Activated naive CD4-positive, alpha-beta T cell treated with anti-CD3 and anti-CD28 coated beads for 36 hours (primary cell): ENCODE measurements around the gene FLOT2. TPM values are rescaled to one million over a fixed set of nuclear protein-coding genes. Genes with fewer than 3 reads are reported as not detected.

ENCODE experiments used
- CTCF ChIA-PET: fragments of 350-600 bp; sonication (Branson Sonifier 250); formaldehyde crosslinking; loops from one replicate; lab custom pipeline; 2021; ENCODE audit warnings: antibody characterized with exemption; lab: Charles Lee
- DNase-seq: peaks from one replicate; pipeline ENCODE4 v3.0.0-alpha.2; 2020
- H3K27ac Mint-ChIP-seq: one replicate; pipeline ENCODE4 v1.8.0; 2021; ENCODE audit warnings: mild to moderate bottlenecking, mixed read lengths
- H3K27me3 Mint-ChIP-seq: one replicate; pipeline ENCODE4 v1.8.0; 2021; ENCODE audit warnings: low read depth, mixed read lengths
- H3K36me3 Mint-ChIP-seq: one replicate; pipeline ENCODE4 v1.8.0; 2021; ENCODE audit warnings: low read depth, mixed read lengths
- H3K4me1 Mint-ChIP-seq: one replicate; pipeline ENCODE4 v1.8.0; 2021; ENCODE audit warnings: low read depth, mixed read lengths
- H3K4me3 Mint-ChIP-seq: one replicate; pipeline ENCODE4 v1.8.0; 2021; ENCODE audit warnings: mild to moderate bottlenecking, moderate library complexity, mixed read lengths
- H3K9me3 Mint-ChIP-seq: one replicate; pipeline ENCODE4 v1.8.0; 2021; ENCODE audit warnings: mixed read lengths
- intact Hi-C: fragments of 100-400 bp; cut with micrococcal nuclease; formaldehyde crosslinking; loops from one replicate; pipeline ENCODE4 v1.15.1; 2023
- total RNA-seq, 2 experiments: library from RNA; stranded (reverse); gene quantifications; one replicate each; pipeline ENCODE4 v1.2.3, GENCODE V29; 2021

Gene FLOT2, protein sequence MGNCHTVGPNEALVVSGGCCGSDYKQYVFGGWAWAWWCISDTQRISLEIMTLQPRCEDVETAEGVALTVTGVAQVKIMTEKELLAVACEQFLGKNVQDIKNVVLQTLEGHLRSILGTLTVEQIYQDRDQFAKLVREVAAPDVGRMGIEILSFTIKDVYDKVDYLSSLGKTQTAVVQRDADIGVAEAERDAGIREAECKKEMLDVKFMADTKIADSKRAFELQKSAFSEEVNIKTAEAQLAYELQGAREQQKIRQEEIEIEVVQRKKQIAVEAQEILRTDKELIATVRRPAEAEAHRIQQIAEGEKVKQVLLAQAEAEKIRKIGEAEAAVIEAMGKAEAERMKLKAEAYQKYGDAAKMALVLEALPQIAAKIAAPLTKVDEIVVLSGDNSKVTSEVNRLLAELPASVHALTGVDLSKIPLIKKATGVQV
- 10 to 100 TPM; 66.0 to 71.5 TPM for total RNA-seq

DNA sequence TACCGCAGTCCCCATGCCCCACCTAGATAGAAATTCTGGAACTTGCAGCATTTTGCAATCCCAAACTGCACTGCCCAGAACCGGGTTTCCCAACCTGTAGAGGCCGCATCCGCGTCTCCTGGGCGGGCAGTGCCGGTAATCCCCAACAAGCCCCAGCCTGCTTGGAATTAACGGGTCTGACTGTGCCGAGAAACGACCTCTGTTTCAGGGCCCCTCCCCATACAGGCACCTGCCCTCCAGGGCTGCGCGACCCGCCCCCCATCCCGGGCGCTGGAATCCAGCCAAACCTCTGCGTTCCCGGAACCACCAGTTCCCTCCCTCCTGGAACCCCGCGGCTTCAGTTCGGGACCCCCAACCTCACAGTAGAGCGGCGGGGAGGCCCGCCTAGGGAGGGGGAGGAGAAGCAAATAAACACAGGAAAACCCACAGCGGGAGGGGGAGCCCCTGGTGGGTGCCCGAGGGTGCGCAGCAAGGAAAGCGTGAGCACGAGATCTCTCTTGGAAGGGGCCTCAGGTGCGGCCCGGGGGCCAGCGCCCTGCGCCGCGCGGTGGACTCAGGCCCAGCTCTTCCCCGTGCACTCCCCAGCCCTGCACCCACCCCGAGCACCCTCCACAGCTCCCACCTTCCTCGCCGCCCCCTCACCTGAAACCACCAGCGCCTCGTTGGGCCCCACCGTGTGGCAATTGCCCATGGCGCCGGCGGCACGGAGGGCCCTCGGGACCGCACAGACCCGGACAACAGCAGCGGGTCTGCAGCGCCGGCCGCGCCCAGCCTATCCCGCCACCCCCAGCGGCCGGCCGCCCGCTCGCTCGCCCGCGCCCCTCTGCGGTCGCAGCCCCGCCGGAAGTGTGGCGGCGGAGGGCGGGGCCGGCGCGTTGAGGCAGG, at the start of gene FLOT2:
FLOT2 (minus strand) TSS at position 850 of the 885 bp plus-strand sequence; CDS start at position 691, 159 bp downstream.
- peak within 1 kb of the TSS; percentile 93 for H3K27ac Mint-ChIP-seq
- intact Hi-C loops, result loop anchor here (1.0 to 10.0 kb wide), 10 partner anchors 20 to 238 kb away; partner anchors contain the start of genes FAM222B and NEK8
- peak; percentile 88 for DNase-seq
- H3K36me3 Mint-ChIP-seq, result peaks cover 34% of the 10 kb centered on the region
- CTCF ChIA-PET, result interaction anchor here (0.5 to 5.1 kb wide), 14 partner anchors 14 to 170 kb away, joined by 3 to 30 read pairs (median 4); partner anchors contain the start of genes FAM222B, NEK8 and TLCD1
- H3K9me3 Mint-ChIP-seq, result no peaks in the 10 kb centered on the region
- H3K4me3 Mint-ChIP-seq, result peak within 1 kb of the TSS; percentile 94
- peaks cover 72% of the 10 kb centered on the region for H3K4me1 Mint-ChIP-seq
- H3K27me3 Mint-ChIP-seq, result no peaks in the 10 kb centered on the region

DNA sequence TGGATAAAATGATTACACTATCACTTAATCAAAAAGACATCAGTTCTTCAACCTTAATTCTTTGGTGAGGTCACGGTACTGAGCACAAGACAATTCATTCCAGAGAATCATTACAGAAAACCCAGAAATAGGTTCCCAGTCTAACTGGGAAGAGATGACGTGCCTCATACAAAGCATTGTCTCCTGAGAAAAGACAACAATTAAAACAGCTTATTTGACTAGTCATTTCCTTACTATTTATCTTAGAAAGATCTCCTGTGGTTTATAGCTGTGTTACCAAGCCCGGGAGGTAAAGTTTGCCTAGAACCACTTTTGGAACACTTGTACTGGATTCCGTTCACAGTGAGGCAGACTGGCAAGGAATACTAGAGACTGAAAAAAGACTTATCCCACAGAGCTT, 48.7 kb upstream of the FLOT2 start:
- no peak overlapping the region for H3K4me3 Mint-ChIP-seq
- no peaks in the 10 kb centered on the region for H3K27me3 Mint-ChIP-seq
- peaks cover 72% of the 10 kb centered on the region for H3K4me1 Mint-ChIP-seq
- intact Hi-C loops, result no loop called here
- peaks cover 47% of the 10 kb centered on the region for H3K36me3 Mint-ChIP-seq
- H3K9me3 Mint-ChIP-seq, result no peaks in the 10 kb centered on the region
- peak overlapping the region; percentile 59 for H3K27ac Mint-ChIP-seq
- CTCF ChIA-PET, result interaction anchor here (1.0 to 6.0 kb wide), 6 partner anchors 11 to 219 kb away, joined by 3 to 39 read pairs (median 6); partner anchors contain the start of genes DHRS13, NEK8 and TLCD1
- DNase-seq, result no peak

DNA sequence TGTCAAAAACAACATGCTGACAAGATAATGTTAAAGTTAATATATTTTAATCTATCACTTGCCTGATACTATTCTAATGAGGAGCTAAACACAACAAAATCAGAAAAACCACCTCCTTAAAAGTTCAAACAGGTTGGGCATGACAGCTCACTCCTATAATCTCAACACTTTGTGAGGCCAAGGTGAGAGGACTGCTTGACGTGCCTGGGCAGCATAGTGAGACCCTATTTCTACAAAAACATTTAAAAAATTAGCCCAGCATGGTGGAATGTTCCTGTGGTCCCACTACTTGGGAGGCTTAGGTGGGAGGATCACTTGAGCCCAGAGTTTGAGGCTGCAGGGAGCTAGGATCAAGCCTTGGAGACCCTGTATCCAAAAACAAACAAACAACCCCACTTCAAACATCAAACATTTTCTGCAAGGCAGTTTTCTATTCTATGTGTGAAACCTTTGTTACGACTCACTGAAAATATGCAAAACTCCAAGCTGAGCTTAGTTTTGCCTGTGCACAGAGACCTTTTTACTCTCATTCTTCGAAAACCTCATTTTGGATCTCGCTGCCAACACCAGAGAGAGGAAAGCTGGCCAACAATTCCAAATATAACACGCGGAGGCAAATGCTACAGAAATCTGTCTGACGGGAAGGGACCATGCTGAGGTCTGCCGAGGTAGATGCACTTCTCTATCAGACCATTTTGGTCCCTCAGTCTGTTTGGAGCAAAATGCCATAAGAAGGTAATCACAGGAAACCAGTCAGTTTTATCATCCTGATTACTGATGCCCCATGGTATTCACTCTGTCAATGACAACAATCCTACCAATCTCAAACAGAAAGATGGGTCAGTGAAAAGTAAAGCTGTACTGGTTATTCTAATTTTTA, 47.6 kb upstream of the FLOT2 start:
- intact Hi-C loops, result no loop called here
- no peak for DNase-seq
- H3K4me1 Mint-ChIP-seq, result peaks cover 83% of the 10 kb centered on the region
- peak overlapping the region; percentile 4 for H3K27ac Mint-ChIP-seq
- no peaks in the 10 kb centered on the region for H3K27me3 Mint-ChIP-seq
- peaks cover 45% of the 10 kb centered on the region for H3K36me3 Mint-ChIP-seq
- CTCF ChIA-PET, result interaction anchor here (1.5 to 6.0 kb wide), 5 partner anchors 8 to 218 kb away, joined by 5 to 39 read pairs (median 6); partner anchors contain the start of genes DHRS13, NEK8 and TLCD1
- H3K4me3 Mint-ChIP-seq, result no peak overlapping the region
- no peaks in the 10 kb centered on the region for H3K9me3 Mint-ChIP-seq

DNA sequence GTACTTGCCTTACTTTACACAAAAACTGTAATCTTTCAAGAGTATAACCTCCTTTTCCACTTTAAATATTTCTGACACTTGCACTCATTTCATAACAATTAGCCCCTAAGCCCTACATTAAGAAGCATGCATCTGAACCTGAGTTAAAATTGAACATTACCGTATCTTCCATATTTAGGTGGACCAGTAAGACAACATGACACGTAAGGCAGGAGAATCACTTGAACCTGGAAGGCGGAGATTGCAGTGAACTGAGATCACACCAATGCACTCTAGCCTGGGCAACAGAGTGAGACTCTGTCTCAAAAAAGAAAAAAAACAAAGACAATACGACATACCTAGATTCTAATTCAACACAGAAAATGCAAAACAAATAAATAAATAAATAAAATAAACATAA, 46.8 kb upstream of the FLOT2 start:
- Mint-ChIP-seq H3K4me1 (peaks cover 91% of the 10 kb centered on the region), H3K27me3 (no peaks in the 10 kb centered on the region), H3K4me3 (no peak overlapping the region), H3K27ac (no peak overlapping the region), H3K36me3 (peaks cover 41% of the 10 kb centered on the region), H3K9me3 (no peaks in the 10 kb centered on the region)
- CTCF ChIA-PET, result interaction anchor here (0.8 to 3.1 kb wide), 4 partner anchors 9 to 180 kb away, joined by 3 to 12 read pairs (median 6); partner anchors contain the start of gene DHRS13
- DNase-seq, result no peak
- intact Hi-C loops, result no loop called here

DNA sequence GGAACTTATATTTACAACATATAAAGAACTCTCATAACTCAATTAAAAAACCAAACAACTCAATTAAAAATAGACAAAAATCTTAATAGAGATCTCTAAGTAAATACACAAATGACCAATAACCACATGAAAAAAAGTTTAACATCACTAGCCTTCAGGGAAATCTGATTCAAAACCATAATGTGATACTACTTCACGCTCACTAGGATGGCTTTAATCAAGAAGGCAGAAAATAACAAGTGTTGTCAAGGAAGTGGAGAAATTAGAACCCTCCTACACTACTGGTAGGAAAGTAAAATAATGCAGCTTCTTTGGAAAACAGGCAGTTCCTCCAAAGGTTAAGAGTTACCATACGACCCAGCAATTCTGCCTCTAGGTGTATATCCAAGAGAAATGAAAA, 45.4 kb upstream of the FLOT2 start:
- Mint-ChIP-seq H3K27me3 (no peaks in the 10 kb centered on the region), H3K36me3 (peaks cover 36% of the 10 kb centered on the region), H3K4me1 (peaks cover 92% of the 10 kb centered on the region), H3K9me3 (no peaks in the 10 kb centered on the region), H3K4me3 (no peak overlapping the region), H3K27ac (no peak overlapping the region)
- no peak for DNase-seq
- CTCF ChIA-PET, result no interaction called here
- intact Hi-C loops, result no loop called here

DNA sequence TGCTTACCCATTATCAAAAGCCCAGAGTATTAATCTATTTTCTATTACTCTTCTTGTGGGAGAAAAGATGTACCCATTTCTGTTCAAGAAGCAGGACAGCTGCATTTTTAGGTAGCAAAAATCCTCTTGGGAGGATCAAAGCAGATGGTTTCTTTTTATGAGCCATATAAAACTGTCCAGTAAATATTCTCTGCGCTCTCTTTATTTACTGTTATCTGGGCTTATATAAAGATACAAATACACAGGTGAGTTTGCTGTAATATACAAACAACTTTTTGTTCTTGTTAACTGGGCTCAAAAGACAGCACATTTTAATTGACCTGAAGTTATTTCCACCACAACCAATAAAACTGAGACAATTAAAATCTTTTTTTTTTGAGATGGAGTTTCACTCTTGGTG, 43.7 kb upstream of the FLOT2 start:
- H3K4me1 Mint-ChIP-seq, result peaks cover 90% of the 10 kb centered on the region
- H3K9me3 Mint-ChIP-seq, result no peaks in the 10 kb centered on the region
- no peaks in the 10 kb centered on the region for H3K27me3 Mint-ChIP-seq
- no peak overlapping the region for H3K27ac Mint-ChIP-seq
- intact Hi-C loops, result no loop called here
- CTCF ChIA-PET, result interaction anchor here (0.7 to 1.4 kb wide), 3 partner anchors 12 to 191 kb away, joined by 4 read pairs; no protein-coding TSS in a partner anchor
- H3K36me3 Mint-ChIP-seq, result peaks cover 28% of the 10 kb centered on the region
- DNase-seq, result no peak
- no peak overlapping the region for H3K4me3 Mint-ChIP-seq

DNA sequence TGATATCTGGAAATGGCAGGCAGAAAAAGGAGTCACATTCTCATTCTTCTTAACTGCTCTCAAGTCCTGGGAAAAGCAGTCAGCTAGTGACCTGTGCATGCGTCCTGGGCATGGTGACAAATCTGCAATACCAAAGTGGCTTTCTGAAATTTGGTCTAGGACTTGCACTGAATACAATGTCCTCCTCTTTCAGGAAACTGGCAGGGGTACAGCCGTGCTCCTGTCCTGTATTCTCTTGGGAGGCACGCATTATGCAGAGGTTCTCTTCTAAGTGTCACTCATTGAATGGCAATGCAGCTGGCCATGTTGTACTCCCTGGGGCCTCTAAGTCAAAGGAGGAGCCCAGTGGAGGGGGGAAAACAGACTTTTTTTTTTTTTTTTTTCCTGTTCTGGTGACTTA, 43.1 kb upstream of the FLOT2 start:
- H3K4me1 Mint-ChIP-seq, result peaks cover 89% of the 10 kb centered on the region
- CTCF ChIA-PET, result interaction anchor here (0.7 to 1.4 kb wide), 2 partner anchors 13 to 190 kb away, joined by 4 read pairs; no protein-coding TSS in a partner anchor
- H3K27me3 Mint-ChIP-seq, result no peaks in the 10 kb centered on the region
- no peaks in the 10 kb centered on the region for H3K9me3 Mint-ChIP-seq
- DNase-seq, result no peak
- no peak overlapping the region for H3K27ac Mint-ChIP-seq
- no peak overlapping the region for H3K4me3 Mint-ChIP-seq
- peaks cover 28% of the 10 kb centered on the region for H3K36me3 Mint-ChIP-seq
- intact Hi-C loops, result loop anchor here (1.0 kb wide), 1 partner anchor 9 kb away; no protein-coding TSS in a partner anchor

DNA sequence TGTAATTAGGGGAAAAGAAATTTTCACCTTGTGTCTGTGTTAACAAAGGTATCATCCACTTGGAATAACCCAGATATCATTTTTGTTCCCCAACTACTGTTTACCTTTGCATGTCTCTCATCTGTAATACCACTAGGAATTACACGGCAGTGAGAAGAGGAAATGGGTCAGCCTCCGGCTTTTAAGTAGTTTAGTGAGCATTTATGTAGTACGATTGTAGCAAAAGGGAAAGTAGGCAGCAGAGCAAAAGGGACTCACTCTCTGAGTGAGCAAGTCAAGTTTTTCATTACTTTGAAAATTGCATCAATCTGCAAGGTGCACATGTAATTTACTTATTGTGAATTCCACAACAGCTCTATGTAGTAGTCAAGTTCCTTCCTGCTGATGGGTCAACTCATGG, 42.6 kb upstream of the FLOT2 start:
- H3K36me3 Mint-ChIP-seq, result peaks cover 27% of the 10 kb centered on the region
- DNase-seq, result peak; percentile 24

DNA sequence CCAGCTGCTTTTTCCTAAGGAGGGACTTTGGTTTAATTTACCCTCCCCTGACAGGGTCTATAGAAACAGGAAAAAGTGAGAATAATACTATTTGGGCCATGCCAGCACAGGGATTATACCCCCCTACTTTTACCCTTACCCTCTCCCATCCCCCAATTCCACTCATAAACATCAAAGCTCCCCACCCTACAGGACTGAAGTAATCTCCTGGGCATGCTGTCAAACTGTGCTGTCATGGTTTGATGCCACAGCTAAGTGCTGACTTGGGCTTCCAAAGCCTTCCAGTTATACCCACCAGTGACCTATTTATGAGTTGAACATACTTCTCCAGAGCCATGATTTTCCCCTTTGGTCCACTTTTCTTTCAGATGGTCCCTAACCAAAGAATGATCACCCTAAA, 41.0 kb upstream of the FLOT2 start:
- H3K4me1 Mint-ChIP-seq, result peaks cover 85% of the 10 kb centered on the region
- CTCF ChIA-PET, result interaction anchor here (0.6 to 1.8 kb wide), 5 partner anchors 9 to 312 kb away, joined by 3 to 7 read pairs (median 3); no protein-coding TSS in a partner anchor
- no peaks in the 10 kb centered on the region for H3K9me3 Mint-ChIP-seq
- intact Hi-C loops, result no loop called here
- H3K4me3 Mint-ChIP-seq, result no peak overlapping the region
- no peak overlapping the region for H3K27ac Mint-ChIP-seq
- no peak for DNase-seq
- peaks cover 30% of the 10 kb centered on the region for H3K36me3 Mint-ChIP-seq
- no peaks in the 10 kb centered on the region for H3K27me3 Mint-ChIP-seq

More for the DNA sequence above, 42.6 kb upstream of the FLOT2 start:
- H3K4me3 Mint-ChIP-seq, result no peak overlapping the region
- H3K27ac Mint-ChIP-seq, result no peak overlapping the region
- CTCF ChIA-PET, result interaction anchor here (0.7 to 1.4 kb wide), 3 partner anchors 10 to 190 kb away, joined by 3 to 5 read pairs (median 4); no protein-coding TSS in a partner anchor
- no peaks in the 10 kb centered on the region for H3K27me3 Mint-ChIP-seq
- intact Hi-C loops, result loop anchor here (1.0 kb wide), 1 partner anchor 9 kb away; no protein-coding TSS in a partner anchor
- peaks cover 88% of the 10 kb centered on the region for H3K4me1 Mint-ChIP-seq
- H3K9me3 Mint-ChIP-seq, result no peaks in the 10 kb centered on the region

DNA sequence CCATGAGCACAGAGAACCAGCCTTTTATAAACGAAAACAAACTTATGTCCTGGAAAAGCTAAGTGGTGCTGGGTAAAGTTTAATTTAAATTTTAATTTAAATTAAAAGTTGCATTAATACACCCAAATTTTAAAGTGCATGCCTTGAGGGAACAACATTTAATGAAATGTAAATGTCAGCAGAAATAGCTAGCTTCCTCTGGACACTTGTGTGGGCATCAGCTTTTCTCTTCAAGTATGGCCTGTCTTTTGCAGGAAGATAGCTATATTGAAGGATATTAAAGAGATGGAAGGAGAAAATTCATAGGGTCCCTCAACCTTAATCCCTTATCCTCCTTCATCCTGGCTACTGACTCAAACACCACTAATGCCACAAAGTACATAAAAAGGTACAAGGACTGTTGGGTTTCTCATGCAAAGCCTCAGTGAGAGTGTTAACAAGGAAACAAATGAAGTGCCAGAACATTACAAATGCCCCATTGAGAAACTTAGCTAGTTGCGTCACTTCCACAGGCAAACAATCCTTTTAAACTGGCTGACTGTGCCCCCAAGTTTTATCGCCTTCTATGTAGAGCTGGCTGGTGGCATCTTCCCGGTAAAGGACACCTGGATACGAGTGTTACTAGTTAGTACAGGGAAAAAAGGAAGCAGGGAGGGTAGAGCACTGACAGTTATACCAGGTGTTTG, 39.7 kb upstream of the FLOT2 start:
- H3K36me3 Mint-ChIP-seq, result peaks cover 23% of the 10 kb centered on the region
- CTCF ChIA-PET, result interaction anchor here (0.6 to 1.8 kb wide), 5 partner anchors 16 to 174 kb away, joined by 3 to 7 read pairs (median 3); partner anchors contain the start of gene DHRS13
- no peaks in the 10 kb centered on the region for H3K27me3 Mint-ChIP-seq
- H3K4me3 Mint-ChIP-seq, result no peak overlapping the region
- no peaks in the 10 kb centered on the region for H3K9me3 Mint-ChIP-seq
- H3K27ac Mint-ChIP-seq, result peak overlapping the region; percentile 71
- peaks cover 86% of the 10 kb centered on the region for H3K4me1 Mint-ChIP-seq
- DNase-seq, result no peak
- intact Hi-C loops, result no loop called here
